HCT116 (cell line): ENCODE data around the gene CYP2E1. TPM values are rescaled to one million over a fixed set of nuclear protein-coding genes. Genes with fewer than 3 reads are reported as not detected.

Experiments
- ATAC-seq: fragments of 200-7000 bp; cut with Tn5 transposase; 2 replicates; pipeline ENCODE4 v1.9.1; 2020; ENCODE audit warnings: mild to moderate bottlenecking, moderate library complexity
- BruUV-seq: library from RNA; stranded (reverse); fragments of 400-500 nt; replicated peaks from 2 replicates; lab custom pipeline; 2021; lab: Mats Ljungman, UMichigan
- CTCF ChIA-PET: fragments of 300-600 bp; sonication (Branson Sonifier 250); formaldehyde crosslinking; loops from one replicate; lab custom pipeline; 2021; ENCODE audit warnings: antibody characterized with exemption; lab: Charles Lee
- POLR2A ChIA-PET: fragments of 300-600, 350-600 bp; sonication (Branson Sonifier 250); formaldehyde crosslinking; loops from one replicate; lab custom pipeline; 2021; ENCODE audit warnings: antibody characterized with exemption; lab: Charles Lee
- RAD21 ChIA-PET, 2 experiments: fragments of 300-600 bp; sonication (Branson Sonifier 250); formaldehyde crosslinking; loops; one replicate each; lab custom pipeline; 2023; ENCODE audit warnings: low total read pairs in 2 of 2; ENCODE audit not compliant: uncharacterized antibody in 2 of 2, unreplicated experiment in 2 of 2, low non-redundant PET in 1 of 2; lab: Charles Lee
- DNase-seq: peaks from one replicate; pipeline ENCODE4 v3.0.0-alpha.2; 2010; ENCODE audit warnings: low read depth, low spot score
- H2AFZ ChIP-seq: fragments of 200-600 bp; shearing (Covaris generic), sonication (generic); 2 replicates; pipeline ENCODE4 v1.6.1; 2017; ENCODE audit warnings: low read depth, mixed run types, mixed read lengths, antibody characterized with exemption, low read length; ENCODE audit not compliant: poor library complexity, severe bottlenecking
- H3K27ac ChIP-seq: 2 replicates; pipeline ENCODE4 v1.5.1; 2012; ENCODE audit warnings: low read depth, low read length
- H3K27me3 ChIP-seq: fragments of 200-600 bp; sonication (generic); 2 replicates; pipeline ENCODE4 v1.6.1; 2016; ENCODE audit warnings: mixed run types, low read length, mixed read lengths; ENCODE audit not compliant: insufficient read depth
- H3K36me3 ChIP-seq, 2 experiments: fragments of 200-500 bp in 1 of 2; fragments of 200-600 bp in 1 of 2; sonication (Bioruptor generic) in 1 of 2; sonication (generic) in 1 of 2; 2 replicates each; pipeline versions ENCODE4 v1.5.1 to v1.6.1; 2014 to 2016; ENCODE audit warnings: low read length in 2 of 2, inconsistent platforms in 1 of 2, mixed read lengths in 1 of 2, mixed run types in 1 of 2; ENCODE audit not compliant: insufficient read depth in 2 of 2, control insufficient read depth in 1 of 2
- H3K4me1 ChIP-seq, 2 experiments: fragments of 200-600 bp in 1 of 2; sonication (generic) in 1 of 2; 2 replicates each; pipeline versions ENCODE4 v1.5.1 to v1.6.1; 2012 to 2017; ENCODE audit warnings: low read length in 2 of 2, inconsistent platforms in 1 of 2, mild to moderate bottlenecking in 1 of 2, mixed read lengths in 1 of 2, mixed run types in 1 of 2, moderate library complexity in 1 of 2; ENCODE audit not compliant: insufficient read depth in 2 of 2, control insufficient read depth in 1 of 2
- H3K4me2 ChIP-seq: fragments of 200-600 bp; sonication (generic); 2 replicates; pipeline ENCODE4 v1.6.1; 2017; ENCODE audit warnings: mixed run types, low read length, mixed read lengths
- H3K4me3 ChIP-seq, 2 experiments: fragments of 200-600 bp in 1 of 2; sonication (generic) in 1 of 2; replicated peaks in 1 of 2; 2 replicates each; pipeline ENCODE4 v1.5.1; 2011 to 2016; ENCODE audit warnings: low read length in 2 of 2, control low read depth in 1 of 2, low read depth in 1 of 2, mild to moderate bottlenecking in 1 of 2, mixed read lengths in 1 of 2, mixed run types in 1 of 2
- H3K79me2 ChIP-seq: fragments of 200-600 bp; sonication (generic); 2 replicates; pipeline ENCODE4 v1.6.1; 2017; ENCODE audit warnings: mild to moderate bottlenecking, mixed run types, low read length, moderate library complexity, mixed read lengths; ENCODE audit not compliant: insufficient read depth
- H3K9ac ChIP-seq: fragments of 200-600 bp; sonication (generic); 2 replicates; pipeline ENCODE4 v1.6.1; 2016; ENCODE audit warnings: low read length, mixed read lengths
- H3K9me2 ChIP-seq: fragments of 200-600 bp; sonication (generic), shearing (Covaris generic); 2 replicates; pipeline ENCODE4 v1.6.1; 2017; ENCODE audit warnings: mixed run types, mild to moderate bottlenecking, moderate library complexity; ENCODE audit not compliant: insufficient read depth
- H3K9me3 ChIP-seq, 2 experiments: fragments of 200-500 bp in 1 of 2; fragments of 200-600 bp in 1 of 2; sonication (Bioruptor generic) in 1 of 2; sonication (generic) in 1 of 2; 2 replicates each; pipeline ENCODE4 v1.6.1; 2014 to 2017; ENCODE audit warnings: low read length in 2 of 2, mixed read lengths in 2 of 2, inconsistent platforms in 1 of 2, low read depth in 1 of 2, mild to moderate bottlenecking in 1 of 2, mixed run types in 1 of 2, moderate library complexity in 1 of 2; ENCODE audit not compliant: control insufficient read depth in 1 of 2, insufficient read depth in 1 of 2
- H4K20me1 ChIP-seq: fragments of 200-600 bp; sonication (generic), shearing (Covaris generic); 2 replicates; pipeline ENCODE4 v1.6.1; 2017; ENCODE audit warnings: mixed run types, mild to moderate bottlenecking, moderate library complexity; ENCODE audit not compliant: insufficient read depth
- CEBPB ChIP-seq: IDR thresholded peaks from 2 replicates; pipeline ENCODE4 v1.6.1; 2012; ENCODE audit warnings: low read depth
- EGR1 ChIP-seq: IDR thresholded peaks from 2 replicates; pipeline ENCODE4 v1.6.1; 2012; ENCODE audit warnings: low read depth
- ELF1 ChIP-seq: IDR thresholded peaks from 2 replicates; pipeline ENCODE4 v1.6.1; 2012; ENCODE audit warnings: low read depth, borderline replicate concordance
- EZH2 ChIP-seq: fragments of 200-600 bp; sonication (generic); IDR thresholded peaks from 2 replicates; pipeline ENCODE4 v1.6.1; 2017; ENCODE audit warnings: antibody characterized with exemption, mixed run types
- FOSL1 ChIP-seq: IDR thresholded peaks from 2 replicates; pipeline ENCODE4 v1.6.1; 2012; ENCODE audit warnings: low read depth
- JUND ChIP-seq: IDR thresholded peaks from 2 replicates; pipeline ENCODE4 v1.6.1; 2012
- SIN3A ChIP-seq: IDR thresholded peaks from 2 replicates; pipeline ENCODE4 v1.6.1; 2012; ENCODE audit warnings: low read depth
- SP1 ChIP-seq: IDR thresholded peaks from 2 replicates; pipeline ENCODE4 v1.6.1; 2012; ENCODE audit warnings: low read depth
- SRF ChIP-seq: IDR thresholded peaks from 2 replicates; pipeline ENCODE4 v1.6.1; 2012; ENCODE audit warnings: low read depth
- TCF7L2 ChIP-seq: IDR thresholded peaks from 2 replicates; pipeline ENCODE4 v1.7.0; 2011; ENCODE audit warnings: borderline replicate concordance, inconsistent platforms; ENCODE audit not compliant: insufficient read depth, insufficient read length; ENCODE audit errors: extremely low read depth
- YY1 ChIP-seq: IDR thresholded peaks from 2 replicates; pipeline ENCODE4 v1.6.1; 2011; ENCODE audit warnings: low read length, low read depth, moderate library complexity, mild to moderate bottlenecking; ENCODE audit not compliant: insufficient replicate concordance; ENCODE audit errors: extremely low read depth
- ZFX ChIP-seq: fragments of 450-650 bp; IDR thresholded peaks from 2 replicates; pipeline ENCODE4 v1.6.1; 2017
- intact Hi-C: fragments of 100-400 bp; cut with micrococcal nuclease; formaldehyde crosslinking; loops from 2 replicates; pipeline ENCODE4 v1.10.0; 2022
- total RNA-seq: library from RNA; stranded (reverse); gene quantifications from one replicate; pipeline ENCODE4 v1.2.1, GENCODE V29; 2021; ENCODE audit not compliant: unreplicated experiment
- TF ChIP-seq, protein P1 (sequence below), 3 experiments: fragments of 200-600 bp in 1 of 3; sonication (generic) in 1 of 3; IDR thresholded peaks in 2 of 3; conservative IDR thresholded peaks in 1 of 3; 2 replicates each; pipeline ENCODE4 v1.5.1; 2012 to 2017; ENCODE audit warnings: low read depth in 2 of 3, low read length in 2 of 3, antibody characterized with exemption in 1 of 3, borderline replicate concordance in 1 of 3, control low read depth in 1 of 3, mild to moderate bottlenecking in 1 of 3, mixed read lengths in 1 of 3, mixed run types in 1 of 3, moderate library complexity in 1 of 3; ENCODE audit not compliant: insufficient read depth in 1 of 3
- TF ChIP-seq, protein P2 (sequence below): IDR thresholded peaks from 2 replicates; pipeline ENCODE4 v1.6.1; 2012; ENCODE audit warnings: low read depth
- TF ChIP-seq, protein P3 (sequence below): IDR thresholded peaks from 2 replicates; pipeline ENCODE4 v1.6.1; 2011; ENCODE audit warnings: mild to moderate bottlenecking, low read length, moderate library complexity; ENCODE audit not compliant: insufficient replicate concordance; ENCODE audit errors: extremely low read depth
- TF ChIP-seq, protein P4 (sequence below): IDR thresholded peaks from 2 replicates; pipeline ENCODE4 v1.6.1; 2012

Gene CYP2E1
- total RNA-seq, 1 experiment from 2014 or later, result 1.5 TPM

DNA sequence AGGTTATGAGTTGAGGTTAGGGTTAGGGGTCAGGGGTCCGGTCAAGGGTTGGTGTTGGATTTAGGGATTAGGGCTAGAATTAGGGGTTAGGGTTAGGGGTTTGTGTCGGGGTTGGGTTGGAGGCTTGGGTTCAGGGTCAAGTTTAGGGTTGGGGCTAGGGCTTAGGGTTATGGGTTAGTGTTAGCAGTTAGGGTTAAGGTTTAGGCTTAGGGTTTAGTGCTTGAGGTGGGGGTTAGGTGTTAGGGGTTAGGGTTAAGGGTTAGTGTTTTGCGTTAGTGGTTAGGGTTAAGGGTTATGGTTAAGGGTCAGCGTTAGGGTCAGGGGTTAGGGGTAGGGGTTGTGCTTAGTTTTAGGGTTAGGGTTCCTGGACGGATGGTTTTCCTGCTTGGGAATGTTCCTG is 40.0 kb downstream of the CYP2E1 start:
- H2AFZ ChIP-seq, result no peak overlapping the region
- POLR2A ChIA-PET, result no interaction called here
- intact Hi-C loops, result no loop called here
- no peaks in the 10 kb centered on the region for H3K9me3 ChIP-seq
- no peaks in the 10 kb centered on the region for H3K27me3 ChIP-seq
- no peak for ATAC-seq
- H4K20me1 ChIP-seq, result no peaks in the 10 kb centered on the region
- no peaks in the 10 kb centered on the region for H3K36me3 ChIP-seq
- H3K9ac ChIP-seq, result no peak overlapping the region
- no peak overlapping the region for H3K4me3 ChIP-seq
- no peak for DNase-seq
- no peaks in the 10 kb centered on the region for H3K9me2 ChIP-seq
- CTCF ChIA-PET, result no interaction called here
- H3K4me1 ChIP-seq, result no peaks in the 10 kb centered on the region
- H3K79me2 ChIP-seq, result no peaks in the 10 kb centered on the region
- H3K4me2 ChIP-seq, result no peak overlapping the region
- no TSS peak for BruUV-seq
- TF ChIP-seq ELF1 (no peak), SRF (no peak), CEBPB (no peak), TCF7L2 (no peak), EGR1 (no peak), EZH2 (no peak), SIN3A (no peak), ZFX (no peak), FOSL1 (no peak), JUND (no peak), SP1 (no peak), YY1 (no peak)
- TF ChIP-seq, protein P1, sequence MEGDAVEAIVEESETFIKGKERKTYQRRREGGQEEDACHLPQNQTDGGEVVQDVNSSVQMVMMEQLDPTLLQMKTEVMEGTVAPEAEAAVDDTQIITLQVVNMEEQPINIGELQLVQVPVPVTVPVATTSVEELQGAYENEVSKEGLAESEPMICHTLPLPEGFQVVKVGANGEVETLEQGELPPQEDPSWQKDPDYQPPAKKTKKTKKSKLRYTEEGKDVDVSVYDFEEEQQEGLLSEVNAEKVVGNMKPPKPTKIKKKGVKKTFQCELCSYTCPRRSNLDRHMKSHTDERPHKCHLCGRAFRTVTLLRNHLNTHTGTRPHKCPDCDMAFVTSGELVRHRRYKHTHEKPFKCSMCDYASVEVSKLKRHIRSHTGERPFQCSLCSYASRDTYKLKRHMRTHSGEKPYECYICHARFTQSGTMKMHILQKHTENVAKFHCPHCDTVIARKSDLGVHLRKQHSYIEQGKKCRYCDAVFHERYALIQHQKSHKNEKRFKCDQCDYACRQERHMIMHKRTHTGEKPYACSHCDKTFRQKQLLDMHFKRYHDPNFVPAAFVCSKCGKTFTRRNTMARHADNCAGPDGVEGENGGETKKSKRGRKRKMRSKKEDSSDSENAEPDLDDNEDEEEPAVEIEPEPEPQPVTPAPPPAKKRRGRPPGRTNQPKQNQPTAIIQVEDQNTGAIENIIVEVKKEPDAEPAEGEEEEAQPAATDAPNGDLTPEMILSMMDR (IDR thresholded peaks at IDR 0.05 in 2 of 3, conservative IDR thresholded peaks at IDR 0.05 in 1 of 3; ENCODE audit: borderline replicate concordance in 1 of 3, insufficient read depth in 1 of 3, low read depth in 2 of 3, low read length in 2 of 3), result no peak
- TF ChIP-seq, protein P2, sequence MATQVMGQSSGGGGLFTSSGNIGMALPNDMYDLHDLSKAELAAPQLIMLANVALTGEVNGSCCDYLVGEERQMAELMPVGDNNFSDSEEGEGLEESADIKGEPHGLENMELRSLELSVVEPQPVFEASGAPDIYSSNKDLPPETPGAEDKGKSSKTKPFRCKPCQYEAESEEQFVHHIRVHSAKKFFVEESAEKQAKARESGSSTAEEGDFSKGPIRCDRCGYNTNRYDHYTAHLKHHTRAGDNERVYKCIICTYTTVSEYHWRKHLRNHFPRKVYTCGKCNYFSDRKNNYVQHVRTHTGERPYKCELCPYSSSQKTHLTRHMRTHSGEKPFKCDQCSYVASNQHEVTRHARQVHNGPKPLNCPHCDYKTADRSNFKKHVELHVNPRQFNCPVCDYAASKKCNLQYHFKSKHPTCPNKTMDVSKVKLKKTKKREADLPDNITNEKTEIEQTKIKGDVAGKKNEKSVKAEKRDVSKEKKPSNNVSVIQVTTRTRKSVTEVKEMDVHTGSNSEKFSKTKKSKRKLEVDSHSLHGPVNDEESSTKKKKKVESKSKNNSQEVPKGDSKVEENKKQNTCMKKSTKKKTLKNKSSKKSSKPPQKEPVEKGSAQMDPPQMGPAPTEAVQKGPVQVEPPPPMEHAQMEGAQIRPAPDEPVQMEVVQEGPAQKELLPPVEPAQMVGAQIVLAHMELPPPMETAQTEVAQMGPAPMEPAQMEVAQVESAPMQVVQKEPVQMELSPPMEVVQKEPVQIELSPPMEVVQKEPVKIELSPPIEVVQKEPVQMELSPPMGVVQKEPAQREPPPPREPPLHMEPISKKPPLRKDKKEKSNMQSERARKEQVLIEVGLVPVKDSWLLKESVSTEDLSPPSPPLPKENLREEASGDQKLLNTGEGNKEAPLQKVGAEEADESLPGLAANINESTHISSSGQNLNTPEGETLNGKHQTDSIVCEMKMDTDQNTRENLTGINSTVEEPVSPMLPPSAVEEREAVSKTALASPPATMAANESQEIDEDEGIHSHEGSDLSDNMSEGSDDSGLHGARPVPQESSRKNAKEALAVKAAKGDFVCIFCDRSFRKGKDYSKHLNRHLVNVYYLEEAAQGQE, result no peak
- TF ChIP-seq, protein P3, sequence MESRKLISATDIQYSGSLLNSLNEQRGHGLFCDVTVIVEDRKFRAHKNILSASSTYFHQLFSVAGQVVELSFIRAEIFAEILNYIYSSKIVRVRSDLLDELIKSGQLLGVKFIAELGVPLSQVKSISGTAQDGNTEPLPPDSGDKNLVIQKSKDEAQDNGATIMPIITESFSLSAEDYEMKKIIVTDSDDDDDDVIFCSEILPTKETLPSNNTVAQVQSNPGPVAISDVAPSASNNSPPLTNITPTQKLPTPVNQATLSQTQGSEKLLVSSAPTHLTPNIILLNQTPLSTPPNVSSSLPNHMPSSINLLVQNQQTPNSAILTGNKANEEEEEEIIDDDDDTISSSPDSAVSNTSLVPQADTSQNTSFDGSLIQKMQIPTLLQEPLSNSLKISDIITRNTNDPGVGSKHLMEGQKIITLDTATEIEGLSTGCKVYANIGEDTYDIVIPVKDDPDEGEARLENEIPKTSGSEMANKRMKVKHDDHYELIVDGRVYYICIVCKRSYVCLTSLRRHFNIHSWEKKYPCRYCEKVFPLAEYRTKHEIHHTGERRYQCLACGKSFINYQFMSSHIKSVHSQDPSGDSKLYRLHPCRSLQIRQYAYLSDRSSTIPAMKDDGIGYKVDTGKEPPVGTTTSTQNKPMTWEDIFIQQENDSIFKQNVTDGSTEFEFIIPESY, result no peak
- TF ChIP-seq, protein P4, sequence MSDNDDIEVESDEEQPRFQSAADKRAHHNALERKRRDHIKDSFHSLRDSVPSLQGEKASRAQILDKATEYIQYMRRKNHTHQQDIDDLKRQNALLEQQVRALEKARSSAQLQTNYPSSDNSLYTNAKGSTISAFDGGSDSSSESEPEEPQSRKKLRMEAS, result no peak
- TF ChIP-seq, all 23 proteins: peak for 0
- RAD21 ChIA-PET, result no interaction called here
- no peak overlapping the region for H3K27ac ChIP-seq
